A549 (cell line): ENCODE data around the gene FAHD2A. TPM values are rescaled to one million over a fixed set of nuclear protein-coding genes. Genes with fewer than 3 reads are reported as not detected.

Experiments used
- ATAC-seq, 2 experiments: fragments of 200-7000 bp in 1 of 2; fragments of >200 bp in 1 of 2; cut with Nextera tagmentation in 1 of 2; cut with Tn5 transposase in 1 of 2; 3 replicates each; pipeline versions ENCODE4 v1.8.0 to v1.9.1; 2018 to 2020; ENCODE audit warnings: mild to moderate bottlenecking in 1 of 2, moderate library complexity in 1 of 2
- CTCF ChIA-PET: fragments of 300-600 bp; sonication (Branson Sonifier 250); formaldehyde crosslinking; extraction: SDS; loops from one replicate; lab custom pipeline; 2021; ENCODE audit warnings: antibody characterized with exemption, inconsistent platforms; lab: Yijun Ruan, JAX
- POLR2A ChIA-PET: fragments of 350-600 bp; formaldehyde crosslinking; extraction: SDS; loops from one replicate; lab custom pipeline; 2021; ENCODE audit warnings: antibody characterized with exemption, inconsistent platforms; lab: Yijun Ruan, JAX
- DNase-seq, 2 experiments: peaks; one replicate each; pipeline versions ENCODE4 v3.0.0 to v3.0.0-alpha.2; 2011 to 2016; ENCODE audit warnings: low read depth in 1 of 2, low spot score in 1 of 2
- FAIRE-seq: peaks from 2 replicates; lab custom pipeline; 2011; peaks lifted over from hg19 to GRCh38; lab: Jason Lieb, UNC
- H3K27ac ChIP-seq, 2 experiments: fragments of >200 bp; sonication (Bioruptor Twin); formaldehyde crosslinking; 3 replicates each; pipeline ENCODE4 v1.5.1; 2016 to 2017
- H3K4me1 ChIP-seq: fragments of >200 bp; sonication (Bioruptor Twin); formaldehyde crosslinking; 3 replicates; pipeline ENCODE4 v1.6.1; 2016
- H3K4me2 ChIP-seq: fragments of >200 bp; sonication (Bioruptor Twin); formaldehyde crosslinking; 3 replicates; pipeline ENCODE4 v1.6.1; 2016
- H3K4me3 ChIP-seq: fragments of >200 bp; sonication (Bioruptor Twin); formaldehyde crosslinking; 3 replicates; pipeline ENCODE4 v1.5.1; 2016
- H3K9me3 ChIP-seq: fragments of >200 bp; sonication (Bioruptor Twin); formaldehyde crosslinking; 3 replicates; pipeline ENCODE4 v1.6.1; 2016
- ATOH8 ChIP-seq: fragments of 250-450 bp; sonication (Bioruptor Pico); IDR thresholded peaks from 2 replicates; pipeline ENCODE4 v1.5.0; 2020; ENCODE audit warnings: low read depth, mild to moderate bottlenecking, moderate library complexity
- CBX8 ChIP-seq: fragments of 200-600 bp; sonication (generic); IDR thresholded peaks from 2 replicates; pipeline ENCODE4 v1.6.1; 2016
- CTCF ChIP-seq: fragments of >200 bp; sonication (Bioruptor Twin); formaldehyde crosslinking; IDR thresholded peaks from 3 replicates; pipeline ENCODE4 v1.5.1; 2016
- EP300 ChIP-seq, 2 experiments: fragments of >200 bp; sonication (Bioruptor Twin); formaldehyde crosslinking; IDR thresholded peaks; 2 replicates in 1 of 2; 3 replicates in 1 of 2; pipeline ENCODE4 v1.6.1; 2016 to 2017
- GATA3 ChIP-seq: IDR thresholded peaks from 2 replicates; pipeline ENCODE4 v1.6.1; 2012; ENCODE audit warnings: borderline replicate concordance
- HMGXB4 ChIP-seq: fragments of 250-450 bp; sonication (Bioruptor Pico); IDR thresholded peaks from 2 replicates; pipeline ENCODE4 v1.5.0; 2021; ENCODE audit warnings: mild to moderate bottlenecking, moderate library complexity, borderline replicate concordance
- MAX ChIP-seq: IDR thresholded peaks from 2 replicates; pipeline ENCODE4 v1.6.1; 2012
- MAZ ChIP-seq: fragments of 150-350 bp; IDR thresholded peaks from 2 replicates; pipeline ENCODE4 v1.6.1; 2014; ENCODE audit warnings: antibody characterized with exemption, low read depth, low read length, borderline replicate concordance
- NFE2L2 ChIP-seq: fragments of 150-350 bp; conservative IDR thresholded peaks from 2 replicates; pipeline ENCODE4 v1.6.1; 2014; ENCODE audit warnings: low read length
- PHF8 ChIP-seq: fragments of 200-600 bp; sonication (generic); IDR thresholded peaks from 2 replicates; pipeline ENCODE4 v1.6.1; 2016; ENCODE audit warnings: low read depth, mild to moderate bottlenecking, antibody characterized with exemption, moderate library complexity, borderline replicate concordance
- POLR2A ChIP-seq: IDR thresholded peaks from 2 replicates; pipeline ENCODE4 v1.6.1; 2012; ENCODE audit warnings: mild to moderate bottlenecking, low read length
- RARB ChIP-seq: fragments of 250-450 bp; sonication (Bioruptor Pico); IDR thresholded peaks from 2 replicates; pipeline ENCODE4 v1.8.0; 2021; ENCODE audit warnings: mild to moderate bottlenecking, moderate library complexity
- TFCP2L1 ChIP-seq: fragments of 250-450 bp; sonication (Bioruptor Pico); IDR thresholded peaks from 2 replicates; pipeline ENCODE4 v1.5.0; 2021; ENCODE audit warnings: mild to moderate bottlenecking
- TP53 ChIP-seq: fragments of 250-450 bp; sonication (Bioruptor Pico); IDR thresholded peaks from 2 replicates; pipeline ENCODE4 v1.5.0; 2021; ENCODE audit warnings: mild to moderate bottlenecking, moderate library complexity
- ZNF302 ChIP-seq: fragments of 250-450 bp; sonication (Bioruptor Pico); IDR thresholded peaks from 2 replicates; pipeline ENCODE4 v1.9.0; 2021; ENCODE audit warnings: inconsistent platforms, mild to moderate bottlenecking, moderate library complexity
- ZSCAN20 ChIP-seq: fragments of 250-450 bp; sonication (Bioruptor Pico); IDR thresholded peaks from 2 replicates; pipeline ENCODE4 v1.8.0; 2022; ENCODE audit warnings: mild to moderate bottlenecking, moderate library complexity
- WGBS: methylation state at CpG from one replicate; pipeline ENCODE4 v1.1.6; 2017; ENCODE audit errors: missing lambda C conversion rate; 5-methylcytosine and 5-hydroxymethylcytosine counted together
- polyA plus RNA-seq, 4 experiments: library from polyadenylated mRNA; depleted of rRNA in 3 of 4; stranded (reverse); fragments of >200 nt; fragmentation: RNase III in 1 of 4; extraction: RNeasy Plus Mini Kit Qiagen cat#74134 plus additional on column Dnase treatment in 1 of 4; gene quantifications; 2 replicates in 3 of 4; 3 replicates in 1 of 4; pipeline ENCODE4 v1.2.3, GENCODE V29; 2011 to 2017
- TF ChIP-seq, protein P1 (sequence below): fragments of 450-650 bp; IDR thresholded peaks from 2 replicates; pipeline ENCODE4 v1.6.1; 2014; ENCODE audit warnings: antibody characterized with exemption
- TF ChIP-seq, protein P2 (sequence below): fragments of 150-350 bp; IDR thresholded peaks from 2 replicates; pipeline ENCODE4 v1.6.1; 2014; ENCODE audit warnings: low read depth, mild to moderate bottlenecking, low read length

Gene FAHD2A
- polyA plus RNA-seq, 2 of the 4 experiments (the other 2 are of a cell fraction), result 28.1 to 33.0 TPM

DNA sequence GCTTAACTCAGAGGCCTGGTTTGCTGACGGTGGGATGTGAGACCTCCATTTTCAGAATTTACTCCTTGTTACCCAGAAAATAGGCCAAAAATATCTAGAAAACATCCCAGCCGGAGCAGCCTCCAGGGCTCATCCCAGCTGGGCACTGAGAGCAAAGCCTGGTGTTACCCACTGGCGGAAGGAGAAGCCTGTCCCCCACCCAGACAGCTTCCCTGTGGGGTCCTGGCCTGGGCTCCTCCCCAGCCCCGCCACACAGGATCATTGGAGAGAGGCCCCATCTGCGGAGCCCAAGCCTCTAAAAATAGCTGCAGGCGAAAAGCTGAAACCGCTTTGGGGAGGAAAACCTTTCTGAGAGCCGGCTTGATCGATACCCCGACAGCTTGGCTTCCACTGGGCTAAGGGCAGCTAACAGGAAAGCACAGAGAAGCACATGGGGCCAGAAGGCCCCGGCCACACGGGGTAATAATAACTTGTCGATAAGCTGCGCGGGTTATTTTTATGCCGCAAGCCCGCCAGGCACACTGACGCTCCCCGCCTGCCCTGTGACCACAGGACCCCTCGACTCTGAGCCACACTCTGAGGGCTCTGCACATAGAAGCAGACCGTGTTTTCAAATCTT, 26.9 kb upstream of the FAHD2A start (continued):
- TF ChIP-seq CTCF, result no peak

DNA sequence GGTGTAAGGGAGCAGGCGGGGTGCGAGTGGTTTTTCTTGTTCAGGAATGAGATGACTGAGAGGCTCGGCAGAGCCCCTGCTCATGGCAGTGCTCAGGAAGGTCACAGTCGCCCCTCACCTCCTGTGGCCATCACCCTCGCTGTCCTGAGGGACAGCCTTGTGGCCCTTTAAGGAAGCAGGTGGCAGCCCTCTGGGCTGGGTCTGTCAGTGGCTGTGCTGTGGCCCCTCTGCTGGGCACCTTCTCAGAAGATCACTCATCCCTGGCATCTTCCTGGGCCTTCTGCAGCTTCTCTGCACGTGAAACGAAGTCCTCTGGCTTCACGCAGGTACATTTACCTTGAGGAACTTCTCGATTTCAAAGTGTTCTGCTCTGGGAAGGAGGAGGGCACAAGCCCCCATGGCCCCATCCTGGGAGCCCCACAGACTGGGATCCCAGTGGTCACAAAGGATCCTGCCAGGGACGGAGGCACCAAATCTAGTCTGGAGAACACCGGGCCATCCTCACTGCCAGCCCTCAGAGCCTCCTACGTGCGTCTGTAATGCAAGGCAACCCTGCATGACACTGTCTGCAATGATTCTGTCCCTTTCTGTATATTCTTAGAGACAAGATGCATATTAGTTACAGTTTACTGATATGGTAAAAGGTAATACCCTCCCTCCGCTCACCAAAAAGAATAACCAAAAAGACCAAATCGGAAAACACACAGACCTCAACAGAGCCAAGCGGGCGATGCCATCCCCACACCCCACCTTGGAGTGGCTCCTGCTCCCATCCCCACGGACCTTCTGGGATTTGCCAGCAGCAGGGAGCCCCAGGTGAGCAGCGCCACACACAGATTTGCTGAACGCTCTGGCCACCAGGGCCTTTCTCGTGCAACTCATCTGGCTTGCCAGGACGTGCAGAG, 25.9 kb upstream of the FAHD2A start:
- H3K4me2 ChIP-seq, result no peak overlapping the region
- no peak overlapping the region for H3K27ac ChIP-seq
- no peak for FAIRE-seq
- TF ChIP-seq ZNF302 (CRISPR knock-in tag) (no peak), EP300 (IDR thresholded peaks at IDR 0.05) (no peak), MAX (no peak), PHF8 (no peak), POLR2A (no peak), ATOH8 (CRISPR knock-in tag) (no peak), TFCP2L1 (CRISPR knock-in tag) (no peak), RARB (CRISPR knock-in tag) (no peak), TP53 (no peak), MAZ (no peak), GATA3 (no peak), ZSCAN20 (CRISPR knock-in tag) (no peak), CBX8 (no peak), NFE2L2 (no peak), HMGXB4 (CRISPR knock-in tag) (no peak)
- TF ChIP-seq, protein P1, sequence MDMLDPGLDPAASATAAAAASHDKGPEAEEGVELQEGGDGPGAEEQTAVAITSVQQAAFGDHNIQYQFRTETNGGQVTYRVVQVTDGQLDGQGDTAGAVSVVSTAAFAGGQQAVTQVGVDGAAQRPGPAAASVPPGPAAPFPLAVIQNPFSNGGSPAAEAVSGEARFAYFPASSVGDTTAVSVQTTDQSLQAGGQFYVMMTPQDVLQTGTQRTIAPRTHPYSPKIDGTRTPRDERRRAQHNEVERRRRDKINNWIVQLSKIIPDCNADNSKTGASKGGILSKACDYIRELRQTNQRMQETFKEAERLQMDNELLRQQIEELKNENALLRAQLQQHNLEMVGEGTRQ, result no peak
- TF ChIP-seq, protein P2, sequence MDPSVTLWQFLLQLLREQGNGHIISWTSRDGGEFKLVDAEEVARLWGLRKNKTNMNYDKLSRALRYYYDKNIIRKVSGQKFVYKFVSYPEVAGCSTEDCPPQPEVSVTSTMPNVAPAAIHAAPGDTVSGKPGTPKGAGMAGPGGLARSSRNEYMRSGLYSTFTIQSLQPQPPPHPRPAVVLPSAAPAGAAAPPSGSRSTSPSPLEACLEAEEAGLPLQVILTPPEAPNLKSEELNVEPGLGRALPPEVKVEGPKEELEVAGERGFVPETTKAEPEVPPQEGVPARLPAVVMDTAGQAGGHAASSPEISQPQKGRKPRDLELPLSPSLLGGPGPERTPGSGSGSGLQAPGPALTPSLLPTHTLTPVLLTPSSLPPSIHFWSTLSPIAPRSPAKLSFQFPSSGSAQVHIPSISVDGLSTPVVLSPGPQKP, result no peak
- no peak overlapping the region for H3K4me3 ChIP-seq
- no peaks in the 10 kb centered on the region for H3K9me3 ChIP-seq
- ATAC-seq, result no peak
- ChIA-PET POLR2A (no interaction called here), CTCF (interaction anchor here (1.3 kb wide), 1 partner anchor 13 kb away, joined by 4 read pairs; no protein-coding TSS in a partner anchor)
- WGBS, result 52% methylated on average over 22 of the region's 22 CpGs
- DNase-seq, result no peak
- H3K4me1 ChIP-seq, result no peaks in the 10 kb centered on the region
